HG02840 (cell line): ENCODE data around the gene TSHR.

ENCODE experiments used
- ATAC-seq: cut with Tn5 transposase; IDR thresholded peaks from one replicate; pipeline ENCODE4 v1.9.1; 2021; ENCODE audit warnings: mild to moderate bottlenecking, moderate library complexity, moderate number of reproducible peaks; ENCODE audit not compliant: unreplicated experiment, low FRiP score

The TSHR gene

GRCh38 chr14:81170104-81170828, 214.8 kb downstream of the TSHR start:
- ATAC-seq = peak; percentile 93

GRCh38 chr14:81170829-81171195, 215.4 kb downstream of the TSHR start:
- ATAC-seq = no peak

- ATAC-seq = no peak
Observed at GRCh38 chr14:81172353-81172752, 216.9 kb downstream of the TSHR start.

GRCh38 chr14:81172881-81173280, 217.5 kb downstream of the TSHR start:
- ATAC-seq = no peak

GRCh38 chr14:81176241-81176640, 220.8 kb downstream of the TSHR start:
- no peak for ATAC-seq

DNA sequence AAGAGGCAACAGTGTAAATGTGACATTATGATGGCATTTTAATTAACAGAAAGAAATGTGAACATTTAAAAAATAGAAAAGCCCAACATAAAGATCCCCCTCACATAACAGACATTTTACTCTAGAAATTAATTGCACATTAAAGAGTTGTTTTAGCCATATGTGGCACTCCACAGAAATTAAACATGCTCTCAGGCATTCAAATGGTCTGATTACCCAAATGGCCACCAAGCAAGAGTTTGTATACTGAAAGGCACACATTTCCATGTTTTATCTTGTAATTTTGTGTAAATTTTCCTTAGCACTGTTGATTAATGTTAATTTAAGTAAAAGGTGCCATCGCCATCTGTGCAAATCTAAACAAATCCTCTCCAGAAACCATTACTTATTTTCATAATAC, 221.8 kb downstream of the TSHR start:
- no peak for ATAC-seq

GRCh38 chr14:81178063-81178462, 222.6 kb downstream of the TSHR start:
- no peak for ATAC-seq

DNA sequence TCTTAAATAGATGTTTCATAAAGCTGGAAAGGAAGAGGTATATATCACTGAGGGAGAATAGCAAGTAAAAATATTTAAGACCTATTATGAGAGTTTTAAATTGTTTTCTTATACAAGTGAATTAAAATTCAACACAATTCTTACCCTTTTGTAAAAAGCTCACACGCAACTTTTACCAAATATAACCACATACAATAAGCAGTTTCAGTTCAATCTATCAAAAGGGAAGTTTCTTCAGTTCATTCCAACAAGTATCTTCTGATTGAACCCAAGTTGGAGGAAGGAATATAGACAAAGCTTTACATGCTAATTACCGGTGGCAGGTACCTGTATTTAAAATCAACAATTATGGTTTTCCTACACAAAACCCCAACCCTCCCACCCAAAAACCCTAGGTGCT, 224.2 kb downstream of the TSHR start:
- no peak for ATAC-seq

GRCh38 chr14:81187832-81188522, 232.6 kb downstream of the TSHR start:
- no peak for ATAC-seq

DNA sequence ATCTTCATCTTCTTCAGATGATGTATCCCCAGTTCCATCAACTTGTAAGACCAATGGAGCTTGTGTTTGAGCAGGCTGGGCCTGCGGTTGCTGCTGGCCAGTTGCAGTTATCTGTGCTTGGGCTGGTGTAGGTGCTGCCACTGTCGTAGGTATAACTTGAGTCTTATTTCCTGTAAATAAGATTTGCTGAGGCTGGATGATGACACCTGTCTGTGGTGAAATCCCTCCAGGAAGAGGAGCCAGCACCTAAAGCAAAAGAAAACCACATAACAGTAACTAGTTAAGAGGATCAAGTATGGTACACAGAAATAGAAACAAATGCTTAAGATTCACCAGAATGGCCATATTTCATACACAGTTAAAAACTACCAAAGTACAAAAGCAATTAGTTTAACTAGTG, 237.2 kb downstream of the TSHR start:
- ATAC-seq = no peak

- peak; percentile 71 for ATAC-seq
Observed at GRCh38 chr14:81193924-81194633, 238.7 kb downstream of the TSHR start.
